Epithelial cell of esophagus (primary cell): ENCODE results near the gene FYTTD1.
A peak's percentile ranks its signal among the peaks of the same experiment; 100 is the strongest.

Experiments
- DNase-seq: peaks from one replicate; pipeline ENCODE4 v3.0.0; 2010; ENCODE audit warnings: low read depth
- H3K4me3 ChIP-seq: 2 replicates; pipeline ENCODE4 v1.5.1; 2011; ENCODE audit warnings: mild to moderate bottlenecking, low read length, control low read depth
- CTCF ChIP-seq: IDR thresholded peaks from 2 replicates; pipeline ENCODE4 v1.5.1; 2011; ENCODE audit warnings: low read depth, mild to moderate bottlenecking, low read length, control low read depth, inconsistent platforms; ENCODE audit not compliant: insufficient read depth; ENCODE audit errors: missing control alignments

The FYTTD1 gene

GRCh38 chr3:197733042-197733441 is 16.6 kb upstream of the FYTTD1 start:
- H3K4me3 ChIP-seq, result no peak overlapping the region
- TF ChIP-seq CTCF, result no peak
- DNase-seq, result no peak

GRCh38 chr3:197734667-197735318 is 14.9 kb upstream of the FYTTD1 start:
- TF ChIP-seq CTCF, result no peak
- H3K4me3 ChIP-seq, result no peak overlapping the region
- no peak for DNase-seq

- peak; percentile 38 for DNase-seq
- no peak for TF ChIP-seq CTCF
- H3K4me3 ChIP-seq, result peak overlapping the region; percentile 78
Observed at GRCh38 chr3:197736010-197736490, 13.6 kb upstream of the FYTTD1 start.

- peak within 1 kb of the TSS; percentile 78 for H3K4me3 ChIP-seq
Observed at GRCh38 chr3:197736491-197737318, 13.0 kb upstream of the FYTTD1 start, which contains the start of gene RUBCN. Gene RUBCN (minus strand): TSS chr3:197736904. CDS start chr3:197736719, 185 bp downstream.

GRCh38 chr3:197737319-197737649 is 12.4 kb upstream of the FYTTD1 start:
- TF ChIP-seq CTCF, result no peak
- H3K4me3 ChIP-seq, result peak overlapping the region; percentile 73
- no peak for DNase-seq

More at GRCh38 chr3:197736491-197737318, 13.0 kb upstream of the FYTTD1 start, which contains the start of gene RUBCN:
- TF ChIP-seq CTCF, result no peak
- peak; percentile 97 for DNase-seq

- H3K4me3 ChIP-seq, result peak overlapping the region; percentile 73
- no peak for TF ChIP-seq CTCF
- DNase-seq, result no peak
Observed at GRCh38 chr3:197737749-197738462, 11.8 kb upstream of the FYTTD1 start.
